Measurements from ENCODE around the gene ATP8B2.
"Not testable (repeated sequence)": the region's sequence is repeated elsewhere in the genome, so short reads cannot be mapped to it uniquely, and the experiment has no call there.

DNA sequence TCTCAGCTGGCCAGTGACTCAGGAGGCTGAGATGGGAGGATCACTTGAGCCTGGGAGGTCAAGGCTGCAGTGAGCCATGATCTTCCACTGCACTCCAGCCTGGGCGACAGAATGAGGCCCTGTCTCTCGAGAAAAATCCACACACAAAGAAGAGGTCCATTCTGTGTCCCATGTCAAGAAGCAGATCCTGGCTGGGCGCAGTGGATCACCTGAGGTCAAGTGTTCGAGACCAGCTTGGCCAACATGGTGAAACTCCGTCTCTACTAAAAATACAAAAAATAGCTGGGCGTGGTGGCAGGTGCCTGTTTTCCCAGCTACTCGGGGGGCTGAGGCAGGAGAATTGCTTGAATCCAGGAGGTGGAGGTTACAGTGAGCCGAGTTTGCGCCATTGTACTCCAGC is 16.0 kb downstream of the ATP8B2 start:
- not testable (repeated sequence) for TF ChIP-seq FOXM1 (IDR thresholded peaks at IDR 0.05; ENCODE audit: borderline replicate concordance); NFRKB (IDR thresholded peaks at IDR 0.05); FOXA1 (IDR thresholded peaks at IDR 0.05); TARDBP (IDR thresholded peaks at IDR 0.05); CTBP1 (IDR thresholded peaks at IDR 0.05; ENCODE audit: borderline replicate concordance)
